ENCODE results near the gene TRIM33. TPM values are rescaled to one million over a fixed set of nuclear protein-coding genes. Genes with fewer than 3 reads are reported as not detected.

Gene TRIM33
- total RNA-seq, 4 donors from 2014 or later = 17.1 to 33.0 (median 25.3) TPM

GRCh38 chr1:114466334-114467014, 44.5 kb downstream of the TRIM33 start:
- H3K36me3 ChIP-seq = no peaks in the 10 kb centered on the region
- H3K27me3 ChIP-seq = no peaks in the 10 kb centered on the region
- DNase-seq = no peak
- no peak overlapping the region for H3K4me3 ChIP-seq
- H3K27ac ChIP-seq = no peak overlapping the region
- ATAC-seq = no peak
- H3K4me1 ChIP-seq = peaks cover 13 to 16% of the 10 kb centered on the region in 2 donors
- no peak for TF ChIP-seq POLR2A (IDR thresholded peaks at IDR 0.05)
- TF ChIP-seq CTCF (IDR thresholded peaks at IDR 0.05 in 4 of 5, conservative IDR thresholded peaks at IDR 0.05 in 1 of 5) = no peak
- intact Hi-C loops (cut with DNase I; ENCODE audit: low total_unique reads) = loop anchor here (1.0 kb wide), 1 partner anchor 11 kb away; no protein-coding TSS in a partner anchor
- no peaks in the 10 kb centered on the region for H3K9me3 ChIP-seq
- in situ Hi-C loops (cut with MboI; ENCODE audit: low sequenced_read_pairs in 4 of 4) = no loop called here

- H3K9me3 ChIP-seq = no peaks in the 10 kb centered on the region
- no peaks in the 10 kb centered on the region for H3K36me3 ChIP-seq
- no peak for ATAC-seq
- no peak for TF ChIP-seq CTCF (IDR thresholded peaks at IDR 0.05 in 4 of 5, conservative IDR thresholded peaks at IDR 0.05 in 1 of 5)
- no peak for TF ChIP-seq POLR2A (IDR thresholded peaks at IDR 0.05)
- H3K27ac ChIP-seq = no peak overlapping the region
- DNase-seq = no peak
- intact Hi-C loops (cut with DNase I; ENCODE audit: low total_unique reads) (no loop called here), in situ Hi-C loops (cut with MboI; ENCODE audit: low sequenced_read_pairs in 4 of 4) (no loop called here)
- H3K27me3 ChIP-seq = no peaks in the 10 kb centered on the region
- H3K4me3 ChIP-seq = no peak overlapping the region
- H3K4me1 ChIP-seq = peaks cover 10 to 13% of the 10 kb centered on the region in 2 donors
Measured at GRCh38 chr1:114462963-114463362, 48.0 kb downstream of the TRIM33 start.

DNA sequence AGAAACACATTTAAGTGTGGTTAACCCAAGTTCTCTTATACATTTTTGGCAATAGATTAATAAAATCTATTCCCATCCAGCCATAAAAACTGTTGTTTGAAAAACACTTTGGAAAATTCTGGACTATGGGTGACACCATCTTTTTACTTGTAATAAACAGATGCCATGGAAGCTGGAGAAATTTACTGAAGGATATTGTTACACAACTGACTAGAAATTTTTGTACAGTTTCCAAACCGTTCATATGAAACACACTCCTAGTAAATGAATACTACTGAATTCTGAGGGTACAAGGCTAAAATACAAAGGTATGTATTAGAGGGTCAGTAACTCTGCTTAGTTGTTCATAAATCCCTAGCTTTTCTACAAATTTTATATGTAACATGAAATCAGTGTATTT, 48.7 kb downstream of the TRIM33 start:
- intact Hi-C loops (cut with DNase I; ENCODE audit: low total_unique reads) = no loop called here
- TF ChIP-seq POLR2A (IDR thresholded peaks at IDR 0.05) = no peak
- no peak for TF ChIP-seq CTCF (IDR thresholded peaks at IDR 0.05 in 4 of 5, conservative IDR thresholded peaks at IDR 0.05 in 1 of 5)

GRCh38 chr1:114458237-114458777, 52.7 kb downstream of the TRIM33 start:
- DNase-seq (no peak), ATAC-seq (no peak)
- Histone ChIP-seq H3K4me3 (no peak overlapping the region), H3K27ac (no peak overlapping the region), H3K9me3 (no peaks in the 10 kb centered on the region), H3K27me3 (no peaks in the 10 kb centered on the region), H3K36me3 (peaks cover 0 to 9% of the 10 kb centered on the region in 2 donors), H3K4me1 (peaks cover 3 to 6% of the 10 kb centered on the region in 2 donors)
- in situ Hi-C loops (cut with MboI; ENCODE audit: low sequenced_read_pairs in 4 of 4) (no loop called here), intact Hi-C loops (cut with DNase I; ENCODE audit: low total_unique reads) (no loop called here)
- TF ChIP-seq CTCF (IDR thresholded peaks at IDR 0.05 in 4 of 5, conservative IDR thresholded peaks at IDR 0.05 in 1 of 5) = no peak
- no peak for TF ChIP-seq POLR2A (IDR thresholded peaks at IDR 0.05)

More for the DNA sequence above, 48.7 kb downstream of the TRIM33 start:
- no peaks in the 10 kb centered on the region for H3K36me3 ChIP-seq
- no peak overlapping the region for H3K4me3 ChIP-seq
- ATAC-seq = no peak
- no peak for DNase-seq
- H3K4me1 ChIP-seq = peaks cover 3 to 13% of the 10 kb centered on the region in 2 donors
- no peaks in the 10 kb centered on the region for H3K27me3 ChIP-seq
- no peaks in the 10 kb centered on the region for H3K9me3 ChIP-seq
- no peak overlapping the region for H3K27ac ChIP-seq
- in situ Hi-C loops (cut with MboI; ENCODE audit: low sequenced_read_pairs in 4 of 4) = no loop called here
